T-helper 9 cell (primary cell): ENCODE data around the gene SPRR1A.
"Not testable (repeated sequence)": the region's sequence is repeated elsewhere in the genome, so short reads cannot be mapped to it uniquely, and the experiment has no call there.

Source experiments
- DNase-seq: peaks from one replicate; pipeline ENCODE4 v3.0.0-alpha.2; 2020

SPRR1A gene

DNA sequence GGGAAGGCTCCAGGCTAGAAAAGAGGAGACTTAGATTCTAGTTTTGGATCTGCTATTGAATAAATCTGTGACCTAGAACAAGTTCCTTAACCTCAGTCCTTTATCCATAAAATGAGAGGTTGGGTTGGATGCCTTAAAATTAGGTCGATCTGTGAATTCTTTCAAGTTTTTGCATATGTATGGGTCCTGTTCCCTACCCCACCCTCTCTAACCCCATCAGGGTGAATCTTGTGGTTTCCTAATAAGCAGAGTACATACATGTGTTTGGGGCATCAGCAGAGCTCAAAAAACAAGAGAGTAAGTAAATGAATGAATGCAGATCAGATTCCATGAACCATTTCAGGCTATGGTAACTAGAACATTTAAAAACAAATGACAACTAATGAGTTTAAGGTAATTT is 7.2 kb upstream of the SPRR1A start:
- DNase-seq = no peak

GRCh38 chr1:152977614-152978013 is 6.3 kb upstream of the SPRR1A start:
- no peak for DNase-seq

DNA sequence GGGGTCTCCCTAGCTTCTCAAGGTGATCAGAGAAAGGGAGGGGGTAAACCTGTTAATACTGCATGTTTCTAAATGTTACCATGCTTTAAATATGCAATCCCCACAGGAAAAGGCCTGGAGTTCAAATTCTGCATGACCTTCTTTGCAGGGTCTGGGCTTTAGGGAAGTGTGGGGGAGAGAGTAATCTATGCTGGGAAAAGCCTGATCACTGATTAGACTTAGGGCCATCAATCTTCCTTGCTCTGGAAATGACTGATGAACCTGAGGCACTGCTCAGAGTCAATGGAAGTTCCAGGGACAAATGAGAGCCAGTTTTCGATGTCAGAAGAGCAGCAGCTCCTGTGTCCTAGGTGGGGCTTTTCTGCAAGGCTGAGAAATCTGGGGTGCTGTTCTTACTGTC is 3.2 kb upstream of the SPRR1A start:
- no peak for DNase-seq

GRCh38 chr1:152981146-152981871 is 2.6 kb upstream of the SPRR1A start:
- no peak for DNase-seq

GRCh38 chr1:152982076-152982475 is 1.8 kb upstream of the SPRR1A start:
- no peak for DNase-seq

DNA sequence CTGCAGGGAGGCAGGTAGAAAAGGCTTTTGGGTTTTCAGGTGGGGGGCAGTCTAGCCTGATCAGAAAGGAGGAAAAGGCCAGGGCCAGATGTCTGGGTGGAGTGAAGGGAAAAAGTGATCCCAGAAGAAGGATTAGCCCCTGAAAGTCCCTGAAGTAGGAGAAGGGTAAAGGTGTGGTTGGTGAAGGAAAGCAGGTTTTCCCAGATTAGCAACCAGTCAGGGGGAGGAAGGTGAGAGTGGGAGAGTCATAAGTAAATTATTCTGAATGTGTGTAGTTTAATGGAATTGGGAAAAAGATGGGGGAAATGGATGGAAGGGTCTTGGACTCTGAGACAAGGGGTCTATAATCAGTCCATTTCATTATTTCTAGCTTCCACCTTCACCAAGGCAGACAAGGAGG is 647 bp upstream of the SPRR1A start:
- no peak for DNase-seq

GRCh38 chr1:152986578-152986977 is 2.7 kb downstream of the SPRR1A start:
- no peak for DNase-seq

DNA sequence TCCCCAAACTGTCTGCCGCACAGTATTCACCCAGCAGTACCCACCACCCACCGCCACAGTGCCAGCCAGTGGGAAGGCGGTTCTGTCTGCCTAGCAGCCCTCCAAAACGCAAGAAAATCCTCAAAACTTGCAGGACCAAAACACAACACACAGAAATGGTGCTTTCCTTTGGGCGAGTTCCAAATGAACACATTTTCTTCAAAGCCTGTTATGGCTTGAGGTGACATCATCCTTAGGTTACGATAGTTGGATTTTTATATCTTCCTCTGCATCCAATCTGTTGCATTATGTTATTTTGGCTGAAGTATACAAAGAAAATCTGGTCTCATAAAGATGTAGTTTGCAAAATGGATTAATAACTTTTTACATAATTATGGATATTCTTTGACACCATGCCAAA is 9.3 kb downstream of the SPRR1A start:
- DNase-seq = no peak

DNA sequence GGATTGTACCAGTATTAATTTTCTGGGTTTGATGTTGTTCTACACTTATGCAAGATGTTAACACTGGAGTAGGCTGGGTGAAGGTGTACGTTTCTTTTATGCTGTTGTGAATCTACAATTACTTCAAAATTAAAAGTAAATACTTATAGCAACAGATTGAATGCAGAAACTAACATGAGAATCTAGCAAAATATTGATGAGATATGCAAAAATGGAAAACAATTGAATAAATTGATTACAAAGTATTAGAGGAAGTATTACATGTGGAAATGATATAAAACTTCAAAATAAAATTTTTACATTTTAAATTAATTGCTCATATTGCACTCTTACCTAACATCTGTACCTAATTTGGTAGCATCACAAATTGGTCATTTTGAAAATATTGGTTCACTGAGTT is 12.0 kb downstream of the SPRR1A start:
- DNase-seq = no peak

- no peak for DNase-seq
Observed at GRCh38 chr1:152996633-152997400, 12.9 kb downstream of the SPRR1A start.

DNA sequence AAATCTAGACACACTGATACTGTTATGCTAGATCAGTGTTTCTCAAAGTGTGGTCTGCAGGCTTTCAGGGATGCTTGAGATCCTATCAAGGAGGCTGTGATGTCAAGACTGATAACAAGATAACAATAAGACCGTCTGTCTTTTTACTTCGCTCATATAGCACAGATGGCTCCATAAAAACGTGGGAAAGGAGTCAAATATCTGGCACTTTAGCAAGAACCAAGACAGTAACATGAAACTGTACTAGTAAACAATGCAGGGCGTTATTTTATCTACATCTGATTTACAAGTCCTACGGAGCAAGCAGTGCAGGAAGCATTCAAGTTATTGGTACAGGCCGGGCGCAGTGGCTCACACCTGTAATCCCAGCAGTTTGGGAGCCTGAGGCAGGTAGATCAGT is 14.0 kb downstream of the SPRR1A start:
- DNase-seq = no peak

- no peak for DNase-seq
Observed at GRCh38 chr1:152998476-152998875, 14.6 kb downstream of the SPRR1A start.

DNA sequence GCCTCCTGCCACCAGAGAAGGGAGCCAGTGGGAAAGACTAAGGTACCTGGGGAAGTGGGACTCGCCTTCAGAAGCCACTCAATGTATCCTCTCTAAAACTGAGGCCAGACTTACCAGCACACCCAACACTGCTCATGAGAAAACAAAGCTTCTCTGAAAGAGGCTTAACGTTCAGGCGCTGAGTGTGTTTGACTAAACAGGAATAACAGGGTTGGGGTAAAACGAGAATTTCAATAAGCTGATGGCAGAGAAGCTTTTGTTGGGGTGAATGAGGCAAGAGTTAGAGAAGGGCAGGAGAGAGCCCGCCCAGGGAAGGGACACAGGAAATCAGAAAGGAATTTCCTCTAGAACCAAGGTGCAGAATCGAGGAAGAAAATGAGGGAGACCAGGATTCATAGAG is 15.9 kb downstream of the SPRR1A start:
- no peak for DNase-seq

- no peak for DNase-seq
Observed at GRCh38 chr1:153000294-153000693, 16.4 kb downstream of the SPRR1A start.

DNA sequence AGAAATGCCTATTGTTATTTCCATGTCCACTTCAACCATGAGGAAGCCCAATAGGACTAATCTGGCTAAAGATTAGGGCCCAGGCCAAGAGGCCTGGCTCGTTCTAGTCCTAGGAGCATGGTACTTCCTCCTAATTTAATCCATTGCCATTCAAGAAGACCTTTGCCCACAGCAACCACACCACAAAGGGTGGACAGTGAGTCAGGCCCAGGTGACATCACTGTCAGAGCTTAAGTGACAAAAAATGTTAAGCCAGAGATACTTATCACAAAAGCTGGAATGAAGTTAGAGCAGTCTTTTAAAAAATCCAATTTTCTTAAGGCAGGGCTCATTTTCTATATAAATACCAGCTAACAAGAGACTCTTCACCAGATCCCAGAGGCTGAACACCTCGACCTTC is 17.5 kb downstream of the SPRR1A start, which contains the start of gene SPRR3:
SPRR3 (plus strand) TSS at position 368 of the 400 bp plus-strand sequence. CDS start 1,272 bp downstream, outside the sequence.
- DNase-seq = no peak

- DNase-seq = not testable (repeated sequence)
Observed at GRCh38 chr1:153011235-153011758, 27.4 kb downstream of the SPRR1A start.

DNA sequence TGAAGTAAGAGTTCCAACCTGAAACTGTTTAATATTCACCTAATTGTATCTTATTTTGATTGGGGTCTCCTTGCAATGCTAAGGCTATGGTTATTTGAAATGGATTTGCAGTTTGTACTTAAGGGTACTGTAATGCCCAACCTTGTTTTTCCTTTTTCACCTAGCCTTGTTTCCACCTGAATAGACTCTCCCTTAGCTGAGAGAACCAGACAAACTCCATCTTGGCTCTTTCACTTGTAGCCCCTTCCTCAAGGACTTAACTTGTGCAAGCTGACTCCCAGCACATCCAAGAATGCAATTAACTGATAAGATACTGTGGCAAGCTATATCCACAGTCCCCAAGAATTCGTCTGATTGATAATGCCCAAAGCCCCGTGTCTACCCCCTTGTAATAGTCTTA is 37.9 kb downstream of the SPRR1A start:
- not testable (repeated sequence) for DNase-seq

DNA sequence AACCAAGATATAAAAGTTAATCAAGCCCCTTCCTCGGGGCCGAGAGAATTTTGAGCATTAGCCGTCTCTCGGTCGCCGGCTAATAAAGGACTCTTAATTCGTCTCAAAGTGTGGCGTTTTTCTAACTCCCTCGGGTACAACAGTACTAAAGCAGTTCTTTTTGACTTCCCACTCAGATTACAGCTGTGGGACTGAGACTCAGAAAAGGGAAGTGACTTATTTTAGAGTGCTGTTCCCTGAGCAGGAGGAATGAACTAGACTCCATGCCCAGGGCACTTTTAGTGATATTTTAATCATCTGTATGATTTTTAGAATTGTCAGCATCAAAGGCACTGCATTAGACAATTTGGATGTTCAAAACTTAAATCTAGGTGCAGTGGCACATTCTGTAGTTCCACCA is 38.5 kb downstream of the SPRR1A start:
- not testable (repeated sequence) for DNase-seq

DNA sequence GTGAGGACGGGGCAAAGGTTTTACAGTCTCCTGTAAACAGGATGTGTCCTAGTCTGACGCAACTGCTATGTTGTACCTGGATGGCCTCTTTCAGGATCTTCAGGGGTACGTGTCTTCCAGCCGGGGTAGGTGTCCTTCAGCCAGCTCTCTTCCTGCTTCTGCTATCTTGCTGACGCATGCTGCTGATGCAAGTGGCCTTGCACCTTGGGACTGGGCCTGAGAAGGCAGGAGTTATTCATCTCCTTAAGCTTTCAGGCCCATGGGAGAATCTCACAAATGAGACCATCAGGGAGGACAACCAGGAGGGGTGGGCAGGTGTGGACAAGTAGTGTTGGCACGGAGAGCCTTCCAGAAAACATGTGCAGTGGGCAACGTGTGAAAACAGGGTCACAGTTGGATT is 39.2 kb downstream of the SPRR1A start:
- DNase-seq = no peak

- DNase-seq = no peak
Observed at GRCh38 chr1:153024413-153024812, 40.5 kb downstream of the SPRR1A start.

DNA sequence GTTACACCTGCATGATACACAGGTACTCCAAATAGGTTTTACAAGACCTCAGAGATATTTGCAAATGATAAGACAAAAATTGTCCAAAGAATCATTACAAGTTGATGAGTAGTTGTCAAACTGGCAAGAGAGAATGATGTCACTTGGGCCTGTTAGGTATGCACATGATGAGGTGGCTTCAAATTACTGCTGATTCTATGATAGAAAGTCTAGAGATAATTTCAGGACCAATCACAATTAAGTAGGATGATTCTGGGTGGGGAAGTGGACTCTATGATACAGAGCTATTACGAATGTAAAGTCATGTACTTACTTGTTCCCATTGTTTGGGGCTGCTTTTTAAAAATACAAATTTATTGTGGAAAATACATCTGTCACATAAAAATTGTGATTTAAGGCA is 41.9 kb downstream of the SPRR1A start:
- no peak for DNase-seq

DNA sequence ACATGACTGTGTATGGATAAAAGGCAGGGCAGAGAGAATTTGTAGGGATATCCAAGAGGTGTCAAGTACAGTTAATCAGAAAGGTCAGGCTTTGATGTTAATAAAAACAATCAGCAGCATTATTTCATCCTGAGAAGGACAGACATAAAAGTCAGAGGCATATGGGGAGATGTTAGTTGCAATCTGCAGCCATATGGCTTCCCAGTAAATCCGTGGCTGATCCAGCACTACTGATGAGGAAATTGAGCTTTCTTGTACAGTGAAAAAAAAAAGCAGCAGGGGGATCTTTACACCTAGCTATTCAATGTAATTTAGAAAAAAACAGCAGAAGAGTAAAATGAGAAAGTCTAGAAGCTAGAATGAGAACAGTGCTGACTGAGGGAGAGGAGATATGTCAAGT is 44.9 kb downstream of the SPRR1A start:
- no peak for DNase-seq

- DNase-seq = no peak
Observed at GRCh38 chr1:153030895-153031294, 47.0 kb downstream of the SPRR1A start, which contains the start of gene SPRR1B. Gene SPRR1B, plus strand, starts transcription at chr1:153031203. Its CDS starts 1,143 bp downstream, at chr1:153032346.

DNA sequence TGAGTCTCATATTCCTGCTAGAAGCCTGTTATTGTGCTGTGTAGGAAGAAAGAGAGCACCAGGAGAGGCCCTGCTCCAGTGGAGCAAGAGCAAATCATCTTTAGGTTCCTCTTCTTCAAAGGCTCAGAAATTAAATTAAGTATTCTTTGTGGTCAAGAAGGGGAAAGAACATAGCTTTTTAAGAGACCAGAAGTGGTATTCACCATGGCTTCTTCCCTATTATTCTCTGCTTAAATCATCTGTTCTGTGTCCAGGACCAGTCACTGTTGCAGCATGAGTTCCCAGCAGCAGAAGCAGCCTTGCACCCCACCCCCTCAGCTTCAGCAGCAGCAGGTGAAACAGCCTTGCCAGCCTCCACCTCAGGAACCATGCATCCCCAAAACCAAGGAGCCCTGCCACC is 48.2 kb downstream of the SPRR1A start:
- no peak for DNase-seq
